HFFc6 (cell line): Measurements from ENCODE around the gene CPEB4. TPM values are rescaled to one million over a fixed set of nuclear protein-coding genes. Genes with fewer than 3 reads are reported as not detected.

Source experiments
- DNase-seq: peaks from one replicate; pipeline ENCODE4 v3.0.0-alpha.2; 2018
- H3K27ac Mint-ChIP-seq: 2 replicates; pipeline ENCODE4 v1.8.0; 2020; ENCODE audit warnings: mild to moderate bottlenecking, mixed read lengths
- H3K27me3 Mint-ChIP-seq: 2 replicates; pipeline ENCODE4 v1.8.0; 2021; ENCODE audit warnings: mild to moderate bottlenecking, moderate library complexity, mixed read lengths; ENCODE audit not compliant: insufficient read depth
- H3K36me3 Mint-ChIP-seq: 2 replicates; pipeline ENCODE4 v1.8.0; 2021; ENCODE audit warnings: low read depth, mixed read lengths
- H3K4me1 Mint-ChIP-seq: 2 replicates; pipeline ENCODE4 v1.8.0; 2020; ENCODE audit warnings: low read depth, mixed read lengths
- H3K4me3 Mint-ChIP-seq: 2 replicates; pipeline ENCODE4 v1.8.0; 2020; ENCODE audit warnings: mild to moderate bottlenecking, moderate library complexity, mixed read lengths
- H3K9me3 Mint-ChIP-seq: 2 replicates; pipeline ENCODE4 v1.8.0; 2020; ENCODE audit warnings: mild to moderate bottlenecking, mixed read lengths
- CTCF ChIP-seq: fragments of 200-600 bp; sonication (generic); IDR thresholded peaks from 2 replicates; pipeline ENCODE4 v1.5.0; 2021; ENCODE audit warnings: antibody characterized with exemption, mild to moderate bottlenecking
- total RNA-seq, 6 experiments: library from RNA; stranded (reverse); fragmentation: NEBNext Ultra II Directional; extraction: Animal tissue kit (Norgen Biotek cat#: 25700); gene quantifications; 2 replicates in 1 of 6; 3 replicates in 5 of 6; pipeline ENCODE4 v1.2.3, GENCODE V29; 2021

The CPEB4 gene
- total RNA-seq, 6 experiments from 2014 or later, result 19.5 to 25.9 (median 22.3) TPM

GRCh38 chr5:173925449-173926071 lies 37.4 kb downstream of the CPEB4 start:
- peaks cover 62% of the 10 kb centered on the region for H3K4me1 Mint-ChIP-seq
- peak; percentile 30 for DNase-seq
- no peak overlapping the region for H3K4me3 Mint-ChIP-seq
- H3K27me3 Mint-ChIP-seq, result no peaks in the 10 kb centered on the region
- H3K9me3 Mint-ChIP-seq, result no peaks in the 10 kb centered on the region
- H3K36me3 Mint-ChIP-seq, result no peaks in the 10 kb centered on the region
- no peak overlapping the region for H3K27ac Mint-ChIP-seq
- peak; percentile 84 for TF ChIP-seq CTCF

GRCh38 chr5:173926359-173926758 lies 38.2 kb downstream of the CPEB4 start:
- peaks cover 62% of the 10 kb centered on the region for H3K4me1 Mint-ChIP-seq
- 0 out of 2 replicates have a peak overlapping the region, but pooled peaks have one; percentile 19 for H3K27ac Mint-ChIP-seq
- no peaks in the 10 kb centered on the region for H3K9me3 Mint-ChIP-seq
- peak overlapping the region; percentile 35; the same call in 1 of the 2 replicates for H3K4me3 Mint-ChIP-seq
- DNase-seq, result peak; percentile 48
- no peaks in the 10 kb centered on the region for H3K36me3 Mint-ChIP-seq
- TF ChIP-seq CTCF, result no peak
- no peaks in the 10 kb centered on the region for H3K27me3 Mint-ChIP-seq

GRCh38 chr5:173928871-173929574 lies 40.9 kb downstream of the CPEB4 start:
- Mint-ChIP-seq H3K27ac (no peak overlapping the region), H3K27me3 (no peaks in the 10 kb centered on the region), H3K4me3 (no peak overlapping the region), H3K9me3 (no peaks in the 10 kb centered on the region), H3K4me1 (peaks cover 54% of the 10 kb centered on the region), H3K36me3 (peaks cover 4% of the 10 kb centered on the region; the same call in 1 of the 2 replicates)
- TF ChIP-seq CTCF, result no peak
- no peak for DNase-seq

- no peak for DNase-seq
- H3K36me3 Mint-ChIP-seq, result peaks cover 4% of the 10 kb centered on the region; the same call in 1 of the 2 replicates
- H3K27ac Mint-ChIP-seq, result no peak overlapping the region
- peaks cover 17% of the 10 kb centered on the region; the same call in 1 of the 2 replicates for H3K4me1 Mint-ChIP-seq
- no peak overlapping the region for H3K4me3 Mint-ChIP-seq
- no peaks in the 10 kb centered on the region for H3K27me3 Mint-ChIP-seq
- no peak for TF ChIP-seq CTCF
- H3K9me3 Mint-ChIP-seq, result no peaks in the 10 kb centered on the region
Observed at GRCh38 chr5:173932695-173933139, 44.6 kb downstream of the CPEB4 start.

GRCh38 chr5:173933901-173934300 lies 45.8 kb downstream of the CPEB4 start:
- H3K27me3 Mint-ChIP-seq, result no peaks in the 10 kb centered on the region
- no peak overlapping the region for H3K4me3 Mint-ChIP-seq

More at GRCh38 chr5:173933901-173934300, 45.8 kb downstream of the CPEB4 start:
- Mint-ChIP-seq H3K4me1 (peaks cover 8% of the 10 kb centered on the region; the same call in 1 of the 2 replicates), H3K9me3 (no peaks in the 10 kb centered on the region), H3K27ac (no peak overlapping the region), H3K36me3 (peaks cover 4% of the 10 kb centered on the region; the same call in 1 of the 2 replicates)
- DNase-seq, result no peak
- TF ChIP-seq CTCF, result no peak
